Bronchial epithelial cell (primary cell): ENCODE results near the gene RSPO4. TPM values are rescaled to one million over a fixed set of nuclear protein-coding genes. Genes with fewer than 3 reads are reported as not detected.

Source experiments
- DNase-seq: peaks from one replicate; pipeline ENCODE4 v3.0.0-alpha.2; 2010; ENCODE audit warnings: low read depth
- FAIRE-seq: peaks from 2 replicates; lab custom pipeline; 2011; peaks lifted over from hg19 to GRCh38; lab: Jason Lieb, UNC
- H3K27me3 ChIP-seq: 2 replicates; pipeline ENCODE4 v1.5.1; 2011; ENCODE audit warnings: low read length; ENCODE audit not compliant: control insufficient read depth, insufficient read depth
- H3K36me3 ChIP-seq: 2 replicates; pipeline ENCODE4 v1.5.1; 2011; ENCODE audit warnings: low read length; ENCODE audit not compliant: control insufficient read depth, insufficient read depth
- H3K4me3 ChIP-seq: 2 replicates; pipeline ENCODE4 v1.5.1; 2011; ENCODE audit warnings: mild to moderate bottlenecking, low read depth, low read length, control low read depth
- total RNA-seq: library from RNA; depleted of rRNA; stranded (reverse); fragments of >200 nt; gene quantifications from 2 replicates; pipeline ENCODE4 v1.2.1, GENCODE V29; 2014
- TF ChIP-seq, protein P1 (sequence below): IDR thresholded peaks from 2 replicates; pipeline ENCODE4 v1.5.1; 2011; ENCODE audit warnings: mild to moderate bottlenecking, moderate library complexity, low read length, control low read depth, inconsistent platforms; ENCODE audit not compliant: insufficient read depth, severe bottlenecking

The RSPO4 gene
- not detected in 2 replicates for total RNA-seq

DNA sequence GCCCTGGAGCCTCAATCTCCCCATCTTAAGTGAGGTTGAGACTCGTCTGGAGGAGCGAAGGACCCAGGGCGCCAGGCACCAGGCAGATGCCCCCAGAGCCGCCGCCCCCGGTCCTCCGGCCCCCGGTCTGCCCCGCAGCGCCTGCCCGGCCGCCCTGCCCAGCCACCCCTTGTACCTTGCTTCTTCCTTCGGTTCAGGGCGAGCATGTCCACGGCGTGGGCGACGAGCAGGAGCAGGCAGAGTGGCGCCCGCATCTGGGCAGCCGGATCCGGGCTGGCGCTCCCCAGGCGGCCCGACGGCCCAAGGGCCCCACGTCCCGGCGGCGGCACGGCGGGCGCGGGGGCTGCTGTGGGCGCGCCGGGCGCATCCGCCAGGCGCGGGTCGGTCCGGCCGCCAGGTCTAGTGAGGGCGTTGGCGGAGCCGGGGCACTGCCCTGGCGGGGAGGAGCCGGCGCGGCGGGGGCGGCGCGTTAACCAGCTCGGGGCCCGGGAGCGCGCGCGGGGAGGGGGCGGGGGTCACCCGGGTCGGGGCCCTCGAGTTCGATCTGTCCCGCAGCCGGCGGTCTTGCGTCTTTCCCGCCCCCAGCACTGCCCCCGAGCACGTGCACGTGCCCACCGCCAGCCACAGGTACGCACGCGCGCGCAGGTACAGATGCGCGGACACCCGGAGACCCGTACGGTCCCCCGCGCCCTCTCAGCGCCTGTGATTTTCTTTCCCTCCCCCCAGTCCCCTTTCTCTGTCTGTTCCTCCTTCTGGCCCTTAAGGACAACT is at the start of gene RSPO4:
Gene RSPO4, minus strand, starts transcription at position 401 of the 771 bp plus-strand sequence. Its CDS starts 147 bp downstream, at position 254.
- H3K4me3 ChIP-seq: no peak within 1 kb of the TSS
- no peaks in the 10 kb centered on the region for H3K36me3 ChIP-seq
- no peak for DNase-seq
- TF ChIP-seq, protein P1, sequence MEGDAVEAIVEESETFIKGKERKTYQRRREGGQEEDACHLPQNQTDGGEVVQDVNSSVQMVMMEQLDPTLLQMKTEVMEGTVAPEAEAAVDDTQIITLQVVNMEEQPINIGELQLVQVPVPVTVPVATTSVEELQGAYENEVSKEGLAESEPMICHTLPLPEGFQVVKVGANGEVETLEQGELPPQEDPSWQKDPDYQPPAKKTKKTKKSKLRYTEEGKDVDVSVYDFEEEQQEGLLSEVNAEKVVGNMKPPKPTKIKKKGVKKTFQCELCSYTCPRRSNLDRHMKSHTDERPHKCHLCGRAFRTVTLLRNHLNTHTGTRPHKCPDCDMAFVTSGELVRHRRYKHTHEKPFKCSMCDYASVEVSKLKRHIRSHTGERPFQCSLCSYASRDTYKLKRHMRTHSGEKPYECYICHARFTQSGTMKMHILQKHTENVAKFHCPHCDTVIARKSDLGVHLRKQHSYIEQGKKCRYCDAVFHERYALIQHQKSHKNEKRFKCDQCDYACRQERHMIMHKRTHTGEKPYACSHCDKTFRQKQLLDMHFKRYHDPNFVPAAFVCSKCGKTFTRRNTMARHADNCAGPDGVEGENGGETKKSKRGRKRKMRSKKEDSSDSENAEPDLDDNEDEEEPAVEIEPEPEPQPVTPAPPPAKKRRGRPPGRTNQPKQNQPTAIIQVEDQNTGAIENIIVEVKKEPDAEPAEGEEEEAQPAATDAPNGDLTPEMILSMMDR: no peak
- no peak for FAIRE-seq
- peaks cover 12% of the 10 kb centered on the region for H3K27me3 ChIP-seq

DNA sequence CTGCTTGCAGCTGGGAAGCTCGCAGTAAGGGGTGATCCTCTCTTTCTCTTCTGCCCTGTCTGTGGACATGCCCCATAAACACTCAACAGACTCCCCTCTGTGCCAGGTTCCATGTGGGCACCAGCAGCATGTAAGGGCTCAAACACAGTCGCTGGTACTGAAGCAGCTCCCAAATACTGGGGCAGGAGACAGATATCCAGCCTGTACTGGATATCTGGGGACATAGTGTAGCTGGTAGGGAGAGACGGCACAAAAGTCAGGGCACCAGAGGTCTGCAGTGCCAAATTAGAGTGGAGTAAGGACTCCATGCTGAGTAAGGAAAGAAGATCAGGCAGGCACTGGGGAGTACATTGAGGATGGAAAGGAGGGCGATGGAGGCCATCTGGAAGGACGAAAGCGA is 48.3 kb upstream of the RSPO4 start:
- H3K36me3 ChIP-seq: no peaks in the 10 kb centered on the region
- no peak for FAIRE-seq
- no peaks in the 10 kb centered on the region for H3K27me3 ChIP-seq
- TF ChIP-seq, protein P1: no peak
- DNase-seq: no peak
- no peak overlapping the region for H3K4me3 ChIP-seq

DNA sequence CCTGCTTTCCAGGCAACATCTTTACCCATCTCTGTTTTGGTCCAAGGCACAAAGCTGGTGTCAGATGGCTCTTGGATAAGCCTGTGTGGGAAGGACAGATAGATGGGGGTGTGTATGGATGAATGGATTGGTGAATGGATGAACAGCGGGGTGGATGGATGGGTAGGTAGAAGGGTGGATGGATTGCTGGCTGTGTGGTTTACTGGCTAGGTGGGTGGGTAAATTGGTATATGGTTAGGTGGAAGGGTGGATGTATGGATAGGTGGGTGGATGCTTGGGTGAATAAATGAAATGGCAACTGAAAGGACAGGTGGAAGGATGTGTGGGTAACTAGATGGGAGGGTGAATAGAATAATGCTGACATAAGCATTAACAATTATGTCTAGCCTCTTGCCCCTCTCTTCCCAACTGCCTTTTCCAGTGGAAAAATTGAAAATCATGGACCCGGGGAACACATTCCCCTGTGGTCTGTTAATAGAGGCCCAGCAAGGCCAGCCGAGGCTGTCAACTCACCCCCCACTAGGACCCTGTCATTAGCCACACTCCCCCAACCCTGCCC is 43.8 kb upstream of the RSPO4 start:
- Histone ChIP-seq H3K4me3 (no peak overlapping the region), H3K27me3 (no peaks in the 10 kb centered on the region), H3K36me3 (no peaks in the 10 kb centered on the region)
- FAIRE-seq: peak; percentile 60
- no peak for DNase-seq
- TF ChIP-seq, protein P1: no peak

DNA sequence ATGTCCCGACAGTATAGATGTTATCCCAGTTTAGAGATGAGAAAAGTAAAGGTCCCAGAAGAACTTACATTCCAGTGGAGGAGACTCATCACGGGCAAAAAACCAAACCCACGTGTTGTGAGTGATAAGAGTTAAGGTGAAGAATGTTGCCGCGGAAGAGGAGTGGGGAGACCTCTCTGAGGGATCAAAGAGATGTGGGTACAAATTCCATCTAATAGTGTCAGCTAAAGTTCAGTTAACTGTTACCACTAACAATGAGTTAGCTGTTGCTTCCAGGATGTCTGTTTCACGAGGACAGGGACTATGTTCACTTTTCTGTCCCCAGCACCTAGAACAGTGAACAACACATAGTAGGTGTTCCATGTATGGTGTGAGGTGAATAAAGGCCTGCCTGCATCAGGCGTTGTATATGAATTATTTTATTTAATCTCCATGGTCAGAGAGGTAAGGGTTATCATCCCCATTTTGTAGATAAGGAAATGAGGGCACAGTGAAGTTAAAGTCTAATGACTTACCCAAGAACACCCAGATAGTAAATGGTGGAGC is 39.8 kb upstream of the RSPO4 start:
- FAIRE-seq (no peak), DNase-seq (no peak)
- TF ChIP-seq, protein P1: no peak
- H3K27me3 ChIP-seq: no peaks in the 10 kb centered on the region
- H3K4me3 ChIP-seq: no peak overlapping the region
- no peaks in the 10 kb centered on the region for H3K36me3 ChIP-seq

DNA sequence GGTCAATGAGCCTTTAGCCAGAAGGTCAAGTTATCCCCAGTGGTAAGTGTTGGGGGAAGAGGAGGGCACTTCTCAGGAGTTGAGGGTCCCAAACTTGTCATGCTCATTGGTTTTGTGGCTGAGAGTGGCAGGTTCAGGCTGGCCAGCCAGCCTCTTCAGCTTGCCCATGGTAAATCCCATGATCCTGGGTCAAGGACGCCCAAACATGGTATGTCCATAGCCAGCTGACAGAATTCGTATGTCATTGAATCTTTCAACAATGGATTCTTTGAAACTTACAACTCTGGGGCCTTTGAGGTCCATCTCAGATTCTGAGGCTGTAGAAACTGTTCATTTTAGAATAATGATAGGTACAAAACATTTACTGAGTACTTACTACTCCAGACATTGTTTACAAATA is 36.1 kb upstream of the RSPO4 start:
- H3K4me3 ChIP-seq: no peak overlapping the region
- TF ChIP-seq, protein P1: no peak
- FAIRE-seq: no peak

More for the DNA sequence above, 36.1 kb upstream of the RSPO4 start:
- H3K36me3 ChIP-seq: no peaks in the 10 kb centered on the region
- DNase-seq: no peak
- no peaks in the 10 kb centered on the region for H3K27me3 ChIP-seq
